Thyroid gland (tissue), 4 donors: ENCODE results near the gene PLXND1. TPM values are rescaled to one million over a fixed set of nuclear protein-coding genes. Genes with fewer than 3 reads are reported as not detected.
"Not testable (repeated sequence)": the region's sequence is repeated elsewhere in the genome, so short reads cannot be mapped to it uniquely, and the experiment has no call there.

Source experiments
- DNase-seq, 2 donors: peaks; one replicate each; pipeline ENCODE4 v3.0.0-alpha.2; 2019
- H3K27ac ChIP-seq, 3 donors: fragments of 200-600 bp; sonication (generic); 1 replicate in 2 of 3; 2 replicates in 1 of 3; pipeline ENCODE4 v1.5.1; 2016 to 2019; ENCODE audit warnings: mild to moderate bottlenecking in 1 of 3, moderate library complexity in 1 of 3
- H3K27me3 ChIP-seq: fragments of 200-600 bp; sonication (generic); one replicate; pipeline ENCODE4 v1.5.1; 2019
- H3K36me3 ChIP-seq, 2 donors: fragments of 200-600 bp; sonication (generic); one replicate each; pipeline ENCODE4 v1.5.1; 2016 to 2019
- H3K4me1 ChIP-seq, 2 donors: fragments of 200-600 bp; sonication (generic); one replicate each; pipeline ENCODE4 v1.5.1; 2017 to 2019
- H3K4me3 ChIP-seq, 3 donors: fragments of 200-600 bp; sonication (generic); replicated peaks in 1 of 3; 1 replicate in 2 of 3; 2 replicates in 1 of 3; pipeline ENCODE4 v1.5.1; 2016; ENCODE audit warnings: mild to moderate bottlenecking in 1 of 3
- H3K9me3 ChIP-seq: fragments of 200-600 bp; sonication (generic); one replicate; pipeline ENCODE4 v1.5.1; 2017
- POLR2A ChIP-seq, 2 donors: fragments of 450-650 bp; IDR thresholded peaks; one replicate each; pipeline ENCODE4 v1.6.1; 2017; ENCODE audit warnings: antibody characterized with exemption in 2 of 2, mild to moderate bottlenecking in 2 of 2, moderate library complexity in 1 of 2
- whole genome bisulfite sequencing, 2 donors: methylation state at CpG; one replicate each; pipeline ENCODE4 v1.1.5; 2017; 5-methylcytosine and 5-hydroxymethylcytosine counted together
- intact Hi-C: fragments of 100-400 bp; cut with DNase I; formaldehyde crosslinking; loops from one replicate; pipeline ENCODE4 v1.15.1; 2023
- total RNA-seq, 4 donors: library from RNA; depleted of rRNA; stranded (reverse); fragments of >200 nt; gene quantifications; one replicate each; pipeline ENCODE4 v1.2.3, GENCODE V29; 2016
- TF ChIP-seq, protein P1 (sequence below), 6 experiments: fragments of 200-600 bp in 3 of 6; fragments of 450-650 bp in 3 of 6; sonication (generic) in 3 of 6; IDR thresholded peaks; one replicate each; pipeline ENCODE4 v1.5.1; 2016 to 2019; ENCODE audit warnings: antibody characterized with exemption in 6 of 6, mild to moderate bottlenecking in 2 of 6, inconsistent platforms in 1 of 6, moderate library complexity in 1 of 6

Gene PLXND1
- total RNA-seq, 4 donors from 2014 or later: 50.7 to 69.8 (median 60.8) TPM

DNA sequence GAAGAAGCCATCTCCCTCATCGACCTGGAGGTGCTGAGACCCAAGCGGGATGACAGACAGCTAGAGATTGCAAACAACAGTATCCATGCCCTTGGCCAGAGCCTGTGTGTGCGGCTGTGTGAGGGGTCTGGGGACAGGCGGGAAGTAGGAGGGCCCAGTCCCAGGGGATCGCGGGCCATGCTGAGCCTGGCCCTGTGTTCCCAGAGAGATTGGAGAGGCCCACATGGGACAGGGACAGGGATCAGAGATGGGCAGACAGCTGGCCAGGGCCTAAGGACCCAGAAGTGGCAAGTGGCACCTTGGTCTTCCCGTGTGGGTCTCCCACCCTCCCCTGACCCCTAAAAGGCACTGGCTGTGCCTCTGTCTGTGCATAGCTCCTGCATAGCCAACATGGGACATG is 89.0 kb downstream of the PLXND1 start:
- 96% methylated on average over 6 to 7 of the region's 7 CpGs for WGBS, 2 donors
- H3K27me3 ChIP-seq: no peaks in the 10 kb centered on the region
- intact Hi-C loops: no loop called here
- no peaks in the 10 kb centered on the region for H3K4me1 ChIP-seq
- H3K4me3 ChIP-seq: no peak overlapping the region
- peaks cover 0 to 5% of the 10 kb centered on the region in 2 donors for H3K36me3 ChIP-seq
- no peak for TF ChIP-seq POLR2A (IDR thresholded peaks at IDR 0.05)
- TF ChIP-seq, protein P1, sequence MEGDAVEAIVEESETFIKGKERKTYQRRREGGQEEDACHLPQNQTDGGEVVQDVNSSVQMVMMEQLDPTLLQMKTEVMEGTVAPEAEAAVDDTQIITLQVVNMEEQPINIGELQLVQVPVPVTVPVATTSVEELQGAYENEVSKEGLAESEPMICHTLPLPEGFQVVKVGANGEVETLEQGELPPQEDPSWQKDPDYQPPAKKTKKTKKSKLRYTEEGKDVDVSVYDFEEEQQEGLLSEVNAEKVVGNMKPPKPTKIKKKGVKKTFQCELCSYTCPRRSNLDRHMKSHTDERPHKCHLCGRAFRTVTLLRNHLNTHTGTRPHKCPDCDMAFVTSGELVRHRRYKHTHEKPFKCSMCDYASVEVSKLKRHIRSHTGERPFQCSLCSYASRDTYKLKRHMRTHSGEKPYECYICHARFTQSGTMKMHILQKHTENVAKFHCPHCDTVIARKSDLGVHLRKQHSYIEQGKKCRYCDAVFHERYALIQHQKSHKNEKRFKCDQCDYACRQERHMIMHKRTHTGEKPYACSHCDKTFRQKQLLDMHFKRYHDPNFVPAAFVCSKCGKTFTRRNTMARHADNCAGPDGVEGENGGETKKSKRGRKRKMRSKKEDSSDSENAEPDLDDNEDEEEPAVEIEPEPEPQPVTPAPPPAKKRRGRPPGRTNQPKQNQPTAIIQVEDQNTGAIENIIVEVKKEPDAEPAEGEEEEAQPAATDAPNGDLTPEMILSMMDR (IDR thresholded peaks at IDR 0.05): no peak
- no peak overlapping the region for H3K27ac ChIP-seq
- no peak for DNase-seq
- no peaks in the 10 kb centered on the region for H3K9me3 ChIP-seq

DNA sequence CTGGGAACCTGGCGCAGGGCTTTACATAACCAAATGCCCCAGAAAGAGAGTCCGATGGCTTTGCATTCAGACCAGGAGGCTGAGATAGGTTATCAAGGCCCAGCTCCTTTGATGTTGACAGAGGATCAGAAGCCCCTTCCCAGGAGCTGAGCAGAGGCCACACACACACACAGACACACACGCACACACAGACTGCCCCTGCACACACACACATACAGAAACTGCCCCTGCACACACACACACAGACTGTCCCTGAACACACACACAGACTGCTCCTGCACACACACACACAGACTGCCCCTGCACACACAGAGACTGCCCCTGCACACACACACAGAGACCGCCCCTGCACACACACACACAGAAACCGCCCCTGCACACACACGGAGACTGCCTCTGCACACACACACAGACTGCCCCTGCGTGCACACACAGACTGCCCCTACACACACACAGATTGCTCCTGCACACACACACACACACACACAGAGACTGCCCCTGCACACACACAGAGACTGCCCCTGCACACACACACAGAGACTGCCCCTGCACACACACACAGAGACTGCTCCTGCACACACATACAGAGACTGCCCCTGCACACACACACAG is 90.5 kb downstream of the PLXND1 start:
- DNase-seq, H3K9me3 ChIP-seq, H3K36me3 ChIP-seq, H3K4me3 ChIP-seq, intact Hi-C loops, H3K27ac ChIP-seq, H3K27me3 ChIP-seq, H3K4me1 ChIP-seq: not testable (repeated sequence)
- WGBS, 2 donors: 95 to 100% methylated on average over 6 of the region's 7 CpGs

DNA sequence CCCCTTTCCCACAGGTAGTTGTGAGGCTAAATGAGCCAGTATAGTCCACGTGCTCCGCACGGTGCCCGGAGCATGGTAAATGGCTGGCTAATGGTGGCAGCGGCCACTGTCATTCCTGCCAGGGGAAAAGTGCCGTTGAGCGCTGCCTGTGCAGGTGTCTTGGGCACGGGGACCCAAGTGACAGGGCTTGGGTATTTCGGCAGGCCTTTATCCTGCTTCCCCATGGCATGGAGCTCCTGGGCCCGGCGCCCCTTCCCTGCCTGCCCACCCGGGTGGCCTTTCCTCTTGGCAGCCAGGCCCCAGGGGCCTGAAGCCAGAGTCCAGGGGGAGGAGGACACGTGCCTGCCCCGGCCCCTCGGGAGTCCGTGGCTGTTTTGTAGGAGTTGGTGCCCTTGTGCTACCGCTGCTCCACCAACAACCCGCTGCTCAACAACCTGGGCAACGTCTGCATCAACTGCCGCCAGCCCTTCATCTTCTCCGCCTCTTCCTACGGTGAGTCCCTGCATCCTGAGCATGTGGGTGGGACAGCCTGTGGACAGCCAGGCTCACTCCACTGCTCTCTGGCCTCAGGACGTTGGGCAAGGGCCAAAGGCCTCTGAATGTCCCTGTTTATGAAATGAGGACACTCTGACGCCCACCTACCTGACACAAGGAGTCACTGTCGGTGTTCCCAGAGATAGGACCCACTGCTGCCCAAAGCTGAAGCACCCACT is 91.2 kb downstream of the PLXND1 start:
- H3K36me3 ChIP-seq, intact Hi-C loops: not testable (repeated sequence)
- 86 to 99% methylated on average over 13 to 14 of the region's 25 CpGs for WGBS, 2 donors

DNA sequence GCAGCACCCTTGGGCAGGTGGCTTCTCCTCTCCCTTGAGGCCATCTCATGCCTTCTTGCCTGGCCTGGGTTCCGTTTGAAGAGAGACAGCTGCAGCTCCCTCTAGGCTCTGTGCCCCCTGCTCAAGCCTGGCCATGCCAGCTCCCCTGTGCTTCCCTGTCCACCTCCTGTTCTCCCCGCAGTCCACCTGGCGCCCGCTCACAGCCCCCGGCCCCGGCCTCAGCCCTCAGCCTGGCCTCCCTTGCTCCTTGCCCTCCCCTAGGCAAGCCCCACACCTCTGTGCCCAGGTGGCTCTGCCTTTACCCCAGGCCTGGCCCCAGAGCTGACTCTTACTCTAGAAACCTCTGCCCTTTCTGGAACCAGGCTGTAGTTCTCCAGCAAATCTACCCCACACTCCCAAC is 91.9 kb downstream of the PLXND1 start:
- Histone ChIP-seq H3K4me1 (no peaks in the 10 kb centered on the region), H3K9me3 (no peaks in the 10 kb centered on the region), H3K27me3 (no peaks in the 10 kb centered on the region), H3K27ac (no peak overlapping the region), H3K36me3 (peaks cover 0 to 8% of the 10 kb centered on the region in 2 donors), H3K4me3 (no peak overlapping the region)
- intact Hi-C loops: no loop called here
- DNase-seq: no peak
- TF ChIP-seq, protein P1 (IDR thresholded peaks at IDR 0.05): no peak
- no peak for TF ChIP-seq POLR2A (IDR thresholded peaks at IDR 0.05)
- 98% methylated on average over 6 of the region's 6 CpGs for WGBS, 2 donors

More for the DNA sequence above, 91.2 kb downstream of the PLXND1 start:
- not testable (repeated sequence) for H3K4me1 ChIP-seq, H3K27ac ChIP-seq, H3K9me3 ChIP-seq, DNase-seq, H3K4me3 ChIP-seq, H3K27me3 ChIP-seq

DNA sequence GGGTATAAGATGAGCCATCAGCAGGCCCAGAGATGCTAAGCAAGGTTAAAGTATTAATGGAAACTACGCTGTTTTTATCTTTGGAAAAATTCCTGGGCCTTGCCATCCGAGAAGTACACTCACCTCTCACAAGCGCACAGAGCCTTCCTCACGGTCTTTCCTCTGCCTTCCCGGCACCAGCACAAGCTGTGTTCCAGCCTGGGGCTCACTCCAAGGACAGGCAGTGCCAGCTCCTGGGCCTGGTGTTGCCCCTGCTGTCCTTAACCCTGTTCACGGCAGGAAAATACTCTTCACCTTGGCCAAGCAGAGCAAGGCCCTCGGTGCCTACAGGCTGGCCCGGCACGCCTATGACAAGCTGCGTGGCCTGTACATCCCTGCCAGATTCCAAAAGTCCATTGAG is 92.4 kb downstream of the PLXND1 start:
- Histone ChIP-seq H3K36me3 (peaks cover 0 to 8% of the 10 kb centered on the region in 2 donors), H3K9me3 (no peaks in the 10 kb centered on the region), H3K4me1 (no peaks in the 10 kb centered on the region), H3K27me3 (no peaks in the 10 kb centered on the region), H3K4me3 (no peak overlapping the region), H3K27ac (no peak overlapping the region)
- WGBS, 2 donors: 92 to 93% methylated on average over 9 of the region's 10 CpGs
- no peak for TF ChIP-seq POLR2A (IDR thresholded peaks at IDR 0.05)
- TF ChIP-seq, protein P1 (IDR thresholded peaks at IDR 0.05): no peak
- intact Hi-C loops: no loop called here
- no peak for DNase-seq

DNA sequence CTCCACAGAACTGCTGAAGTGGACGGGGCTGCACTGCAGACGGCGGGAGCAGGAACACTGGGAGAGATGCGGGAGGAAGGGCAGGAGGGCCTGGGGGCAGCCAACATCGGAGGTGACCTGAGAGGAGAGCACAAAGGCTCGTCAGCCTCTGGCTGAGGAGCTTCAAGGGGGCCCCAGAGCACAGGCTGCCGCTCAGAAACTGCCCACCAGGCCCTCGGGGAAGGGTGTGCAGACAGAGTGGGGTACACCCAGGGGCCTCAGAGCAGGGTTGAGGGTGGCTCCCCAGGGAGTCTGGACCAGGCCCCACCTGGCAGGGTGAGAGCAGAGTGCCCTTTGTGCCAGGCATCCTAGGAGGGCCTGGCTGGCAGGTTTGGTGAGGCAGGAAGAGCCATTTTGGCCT is 92.8 kb downstream of the PLXND1 start:
- H3K4me1 ChIP-seq: no peaks in the 10 kb centered on the region
- no peak overlapping the region for H3K27ac ChIP-seq
- no peaks in the 10 kb centered on the region for H3K27me3 ChIP-seq
- H3K4me3 ChIP-seq: no peak overlapping the region
- H3K9me3 ChIP-seq: no peaks in the 10 kb centered on the region
- no peak for DNase-seq
- H3K36me3 ChIP-seq: peaks cover 0 to 8% of the 10 kb centered on the region in 2 donors
- TF ChIP-seq, protein P1 (IDR thresholded peaks at IDR 0.05): no peak
- no peak for TF ChIP-seq POLR2A (IDR thresholded peaks at IDR 0.05)
- WGBS, 2 donors: 93 to 95% methylated on average over 8 of the region's 8 CpGs
- intact Hi-C loops: no loop called here
